Measurements from ENCODE around the gene RANGRF.

RANGRF gene

GRCh38 chr17:8315764-8316217 lies 27.3 kb downstream of the RANGRF start:
- H3K9ac ChIP-seq (ENCODE audit: low read length in 2 of 2), result no peak overlapping the region
- peaks cover 36 to 42% of the 10 kb centered on the region in 2 donors for H3K27me3 ChIP-seq (ENCODE audit: control insufficient read depth in 1 of 2, insufficient read depth in 2 of 2, low read length in 2 of 2)
- H3K4me1 ChIP-seq (ENCODE audit: control insufficient read depth, insufficient read depth, low read length), result peaks cover 5% of the 10 kb centered on the region
- H3K4me3 ChIP-seq (ENCODE audit: low read length in 2 of 2), result peak overlapping the region in 1 of 2 donors; percentile 35
- no peaks in the 10 kb centered on the region for H3K36me3 ChIP-seq (ENCODE audit: control insufficient read depth in 2 of 2, insufficient read depth in 2 of 2, low read length in 2 of 2)
- H3K27ac ChIP-seq (ENCODE audit: low read length), result no peak overlapping the region
- H3K9me3 ChIP-seq (ENCODE audit: control insufficient read depth in 2 of 2, low read length in 2 of 2), result no peaks in the 10 kb centered on the region

DNA sequence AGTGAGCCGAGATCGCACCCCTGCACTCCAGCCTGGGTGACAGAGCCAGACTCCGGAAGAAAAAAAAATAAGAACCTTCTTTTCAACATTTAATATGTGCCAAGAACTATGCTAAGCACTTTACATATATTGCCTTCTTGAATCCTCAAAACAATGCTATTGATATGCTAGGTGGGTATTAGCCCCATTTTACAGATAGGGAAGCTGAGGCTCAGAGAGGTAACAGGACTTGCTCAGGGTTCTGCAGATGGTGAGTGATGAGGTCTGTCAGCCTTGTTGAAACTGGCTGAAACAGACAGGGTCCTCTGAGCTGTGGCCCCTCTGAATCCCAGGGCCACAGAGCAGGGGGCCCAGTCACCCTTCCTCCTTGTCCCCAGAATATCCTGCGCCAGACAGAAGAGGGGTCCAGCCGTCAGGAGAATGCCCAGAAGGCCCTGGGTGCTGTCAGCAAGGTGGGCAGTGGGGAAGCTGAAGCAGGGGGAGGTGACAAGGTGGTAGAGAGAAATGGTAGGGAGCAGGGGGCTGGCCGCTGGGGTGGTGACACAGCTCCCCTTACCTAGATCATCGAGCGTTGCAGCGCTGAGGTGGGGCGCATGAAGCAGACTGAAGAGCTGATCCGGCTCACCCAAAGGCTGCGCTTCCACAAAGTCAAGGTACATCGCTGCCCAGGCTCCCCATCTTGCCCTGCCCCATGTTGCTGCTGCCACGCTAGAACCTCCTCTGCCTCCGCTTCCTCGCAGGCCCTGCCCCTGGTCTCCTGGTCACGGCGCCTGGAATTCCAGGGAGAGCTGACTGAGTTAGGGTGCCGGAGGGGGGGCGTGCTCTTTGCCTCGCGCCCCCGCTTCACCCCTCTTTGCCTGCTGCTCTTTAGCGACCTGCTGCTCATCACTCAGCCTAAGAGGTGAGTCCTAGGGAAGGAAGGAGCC lies 29.8 kb downstream of the RANGRF start:
- Histone ChIP-seq H3K27ac (ENCODE audit: low read length) (no peak overlapping the region), H3K36me3 (ENCODE audit: control insufficient read depth in 2 of 2, insufficient read depth in 2 of 2, low read length in 2 of 2) (no peaks in the 10 kb centered on the region), H3K9me3 (ENCODE audit: control insufficient read depth in 2 of 2, low read length in 2 of 2) (no peaks in the 10 kb centered on the region), H3K4me3 (ENCODE audit: low read length in 2 of 2) (no peak overlapping the region), H3K9ac (ENCODE audit: low read length in 2 of 2) (no peak overlapping the region), H3K4me1 (ENCODE audit: control insufficient read depth, insufficient read depth, low read length) (peaks cover 5% of the 10 kb centered on the region), H3K27me3 (ENCODE audit: control insufficient read depth in 1 of 2, insufficient read depth in 2 of 2, low read length in 2 of 2) (peaks cover 25 to 30% of the 10 kb centered on the region in 2 donors)

GRCh38 chr17:8320262-8320661 lies 31.8 kb downstream of the RANGRF start:
- H3K4me3 ChIP-seq (ENCODE audit: low read length in 2 of 2), result no peak overlapping the region
- peaks cover 4% of the 10 kb centered on the region for H3K4me1 ChIP-seq (ENCODE audit: control insufficient read depth, insufficient read depth, low read length)
- peaks cover 22 to 25% of the 10 kb centered on the region in 2 donors for H3K27me3 ChIP-seq (ENCODE audit: control insufficient read depth in 1 of 2, insufficient read depth in 2 of 2, low read length in 2 of 2)
- no peaks in the 10 kb centered on the region for H3K9me3 ChIP-seq (ENCODE audit: control insufficient read depth in 2 of 2, low read length in 2 of 2)
- H3K36me3 ChIP-seq (ENCODE audit: control insufficient read depth in 2 of 2, insufficient read depth in 2 of 2, low read length in 2 of 2), result no peaks in the 10 kb centered on the region
- H3K27ac ChIP-seq (ENCODE audit: low read length), result no peak overlapping the region
- no peak overlapping the region for H3K9ac ChIP-seq (ENCODE audit: low read length in 2 of 2)

- peaks cover 2% of the 10 kb centered on the region for H3K4me1 ChIP-seq (ENCODE audit: control insufficient read depth, insufficient read depth, low read length)
- no peak overlapping the region for H3K27ac ChIP-seq (ENCODE audit: low read length)
- H3K9me3 ChIP-seq (ENCODE audit: control insufficient read depth in 2 of 2, low read length in 2 of 2), result no peaks in the 10 kb centered on the region
- H3K27me3 ChIP-seq (ENCODE audit: control insufficient read depth in 1 of 2, insufficient read depth in 2 of 2, low read length in 2 of 2), result peaks cover 16 to 22% of the 10 kb centered on the region in 2 donors
- no peak overlapping the region for H3K4me3 ChIP-seq (ENCODE audit: low read length in 2 of 2)
- no peak overlapping the region for H3K9ac ChIP-seq (ENCODE audit: low read length in 2 of 2)
- no peaks in the 10 kb centered on the region for H3K36me3 ChIP-seq (ENCODE audit: control insufficient read depth in 2 of 2, insufficient read depth in 2 of 2, low read length in 2 of 2)
Measured at GRCh38 chr17:8320990-8321389, 32.5 kb downstream of the RANGRF start.

- Histone ChIP-seq H3K9me3 (ENCODE audit: control insufficient read depth in 2 of 2, low read length in 2 of 2) (no peaks in the 10 kb centered on the region), H3K4me1 (ENCODE audit: control insufficient read depth, insufficient read depth, low read length) (peaks cover 6% of the 10 kb centered on the region), H3K36me3 (ENCODE audit: control insufficient read depth in 2 of 2, insufficient read depth in 2 of 2, low read length in 2 of 2) (no peaks in the 10 kb centered on the region), H3K4me3 (ENCODE audit: low read length in 2 of 2) (no peak overlapping the region), H3K27me3 (ENCODE audit: control insufficient read depth in 1 of 2, insufficient read depth in 2 of 2, low read length in 2 of 2) (peaks cover 20 to 25% of the 10 kb centered on the region in 2 donors), H3K27ac (ENCODE audit: low read length) (no peak overlapping the region), H3K9ac (ENCODE audit: low read length in 2 of 2) (no peak overlapping the region)
Measured at GRCh38 chr17:8322061-8322460, 33.6 kb downstream of the RANGRF start.

- H3K27me3 ChIP-seq (ENCODE audit: control insufficient read depth in 1 of 2, insufficient read depth in 2 of 2, low read length in 2 of 2), result peaks cover 24 to 31% of the 10 kb centered on the region in 2 donors
- H3K36me3 ChIP-seq (ENCODE audit: control insufficient read depth in 2 of 2, insufficient read depth in 2 of 2, low read length in 2 of 2), result no peaks in the 10 kb centered on the region
- no peaks in the 10 kb centered on the region for H3K9me3 ChIP-seq (ENCODE audit: control insufficient read depth in 2 of 2, low read length in 2 of 2)
- H3K4me1 ChIP-seq (ENCODE audit: control insufficient read depth, insufficient read depth, low read length), result peaks cover 10% of the 10 kb centered on the region
- no peak overlapping the region for H3K27ac ChIP-seq (ENCODE audit: low read length)
- no peak overlapping the region for H3K4me3 ChIP-seq (ENCODE audit: low read length in 2 of 2)
- H3K9ac ChIP-seq (ENCODE audit: low read length in 2 of 2), result no peak overlapping the region
Measured at GRCh38 chr17:8324132-8324531, 35.7 kb downstream of the RANGRF start.

DNA sequence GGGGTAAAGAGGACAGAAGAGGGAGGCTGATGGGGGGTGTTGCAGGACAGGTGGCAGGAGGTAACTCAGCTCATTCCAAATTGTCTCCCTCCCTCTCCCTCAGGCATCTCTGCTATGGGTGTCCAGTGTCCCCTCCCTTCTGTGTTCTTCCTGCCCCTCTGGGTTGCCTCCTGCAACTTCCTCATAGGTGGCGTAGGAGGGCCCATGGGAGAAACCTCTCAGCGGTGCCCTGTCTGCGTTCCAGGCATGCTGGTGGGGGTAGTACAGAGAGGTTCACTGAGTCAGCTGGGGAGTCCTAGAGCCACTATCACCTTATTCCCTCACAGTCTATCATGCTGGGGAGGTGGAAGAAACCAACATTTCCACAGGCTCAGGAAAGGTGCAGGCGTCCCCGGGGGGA lies 36.5 kb downstream of the RANGRF start:
- Histone ChIP-seq H3K27me3 (ENCODE audit: control insufficient read depth in 1 of 2, insufficient read depth in 2 of 2, low read length in 2 of 2) (peaks cover 24 to 31% of the 10 kb centered on the region in 2 donors), H3K4me1 (ENCODE audit: control insufficient read depth, insufficient read depth, low read length) (peaks cover 10% of the 10 kb centered on the region)

DNA sequence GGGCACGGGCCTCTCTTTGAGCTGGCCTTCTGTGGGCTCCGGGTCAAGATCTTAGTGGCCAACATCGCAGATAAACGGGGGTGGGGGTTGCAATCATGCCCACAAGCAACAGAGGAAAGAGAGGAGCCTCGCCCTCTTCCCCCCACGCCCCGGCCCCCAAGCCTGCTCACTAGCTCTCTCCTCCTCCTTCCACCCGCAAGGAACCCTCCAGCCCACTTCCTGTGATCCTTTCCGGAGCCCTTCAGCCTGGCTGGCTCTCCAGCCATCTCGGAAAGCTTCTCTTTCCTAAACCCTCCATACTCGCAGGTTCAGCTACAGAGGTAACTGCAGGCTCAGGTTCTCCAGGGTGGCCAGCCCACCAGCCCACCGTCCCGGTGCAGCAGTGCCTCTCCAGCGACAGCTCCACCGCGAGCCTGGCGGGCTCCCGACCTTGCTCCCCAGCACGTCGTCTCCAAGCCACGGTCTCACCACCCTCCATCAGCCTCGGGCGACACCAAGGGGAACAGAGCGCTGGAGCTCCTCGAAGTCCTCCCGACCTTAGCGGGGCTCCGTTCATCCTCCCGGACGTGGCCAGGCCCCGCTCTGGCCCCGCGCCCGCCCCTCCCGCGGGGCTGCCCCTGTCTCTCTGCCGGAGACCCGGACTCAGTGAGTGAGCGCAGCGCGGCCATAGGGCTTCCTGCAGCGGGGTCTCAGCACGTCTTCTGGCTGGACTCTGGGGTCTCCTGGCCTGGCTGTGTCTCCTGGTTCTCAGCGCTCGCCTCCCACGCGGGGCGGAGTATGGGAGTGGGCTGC lies 38.2 kb downstream of the RANGRF start:
- Histone ChIP-seq H3K36me3 (ENCODE audit: control insufficient read depth in 2 of 2, insufficient read depth in 2 of 2, low read length in 2 of 2) (no peaks in the 10 kb centered on the region), H3K27me3 (ENCODE audit: control insufficient read depth in 1 of 2, insufficient read depth in 2 of 2, low read length in 2 of 2) (peaks cover 22 to 31% of the 10 kb centered on the region in 2 donors), H3K9ac (ENCODE audit: low read length in 2 of 2) (peak overlapping the region; percentile 46 to 60), H3K27ac (ENCODE audit: low read length) (no peak overlapping the region), H3K4me1 (ENCODE audit: control insufficient read depth, insufficient read depth, low read length) (peaks cover 10% of the 10 kb centered on the region), H3K4me3 (ENCODE audit: low read length in 2 of 2) (peak overlapping the region; percentile 54 to 75), H3K9me3 (ENCODE audit: control insufficient read depth in 2 of 2, low read length in 2 of 2) (no peaks in the 10 kb centered on the region)

More for the DNA sequence above, 36.5 kb downstream of the RANGRF start:
- Histone ChIP-seq H3K9ac (ENCODE audit: low read length in 2 of 2) (no peak overlapping the region), H3K9me3 (ENCODE audit: control insufficient read depth in 2 of 2, low read length in 2 of 2) (no peaks in the 10 kb centered on the region), H3K4me3 (ENCODE audit: low read length in 2 of 2) (no peak overlapping the region), H3K27ac (ENCODE audit: low read length) (no peak overlapping the region), H3K36me3 (ENCODE audit: control insufficient read depth in 2 of 2, insufficient read depth in 2 of 2, low read length in 2 of 2) (no peaks in the 10 kb centered on the region)

- no peaks in the 10 kb centered on the region for H3K9me3 ChIP-seq (ENCODE audit: control insufficient read depth in 2 of 2, low read length in 2 of 2)
- H3K9ac ChIP-seq (ENCODE audit: low read length in 2 of 2), result peak overlapping the region in 1 of 2 donors; percentile 46
Measured at GRCh38 chr17:8327303-8327649, 38.8 kb downstream of the RANGRF start.

GRCh38 chr17:8332128-8332527 lies 43.7 kb downstream of the RANGRF start:
- no peaks in the 10 kb centered on the region for H3K9me3 ChIP-seq (ENCODE audit: control insufficient read depth in 2 of 2, low read length in 2 of 2)
- H3K27ac ChIP-seq (ENCODE audit: low read length), result no peak overlapping the region
- H3K36me3 ChIP-seq (ENCODE audit: control insufficient read depth in 2 of 2, insufficient read depth in 2 of 2, low read length in 2 of 2), result no peaks in the 10 kb centered on the region
- no peak overlapping the region for H3K9ac ChIP-seq (ENCODE audit: low read length in 2 of 2)
- H3K27me3 ChIP-seq (ENCODE audit: control insufficient read depth in 1 of 2, insufficient read depth in 2 of 2, low read length in 2 of 2), result peaks cover 8 to 11% of the 10 kb centered on the region in 2 donors
- H3K4me1 ChIP-seq (ENCODE audit: control insufficient read depth, insufficient read depth, low read length), result peaks cover 3% of the 10 kb centered on the region
- no peak overlapping the region for H3K4me3 ChIP-seq (ENCODE audit: low read length in 2 of 2)

More at GRCh38 chr17:8327303-8327649, 38.8 kb downstream of the RANGRF start:
- Histone ChIP-seq H3K36me3 (ENCODE audit: control insufficient read depth in 2 of 2, insufficient read depth in 2 of 2, low read length in 2 of 2) (no peaks in the 10 kb centered on the region), H3K4me1 (ENCODE audit: control insufficient read depth, insufficient read depth, low read length) (peaks cover 10% of the 10 kb centered on the region), H3K4me3 (ENCODE audit: low read length in 2 of 2) (peak overlapping the region; percentile 54 to 75), H3K27me3 (ENCODE audit: control insufficient read depth in 1 of 2, insufficient read depth in 2 of 2, low read length in 2 of 2) (peaks cover 24 to 31% of the 10 kb centered on the region in 2 donors), H3K27ac (ENCODE audit: low read length) (no peak overlapping the region)
